ENCODE measurements around the gene TRAM2. TPM values are rescaled to one million over a fixed set of nuclear protein-coding genes. Genes with fewer than 3 reads are reported as not detected.

The TRAM2 gene
- total and polyA plus RNA-seq, 10 of the 15 experiments (the other 5 are each of a cell fraction or from before 2014, with no cell fraction given) = 2.5 to 15.0 (median 11.0) TPM

GRCh38 chr6:52498538-52499017 is 78.3 kb downstream of the TRAM2 start (continued):
- TF ChIP-seq ZNF687 (IDR thresholded peaks at IDR 0.05) = peak; percentile 32; the same call in 1 of the 2 replicates
- TF ChIP-seq MEF2A (IDR thresholded peaks at IDR 0.05; ENCODE audit: insufficient read depth, low read depth, low read length) = peak; percentile 40; the same call in 1 of the 2 replicates
- TF ChIP-seq YBX1 (IDR thresholded peaks at IDR 0.05) = no peak
- TF ChIP-seq POU2F2 (IDR thresholded peaks at IDR 0.05; ENCODE audit: borderline replicate concordance, low read depth, low read length) = peak; percentile 46; the same call in 1 of the 3 replicates
- peak; percentile 67; the same call in 1 of the 2 replicates for TF ChIP-seq TBL1XR1 (IDR thresholded peaks at IDR 0.05; ENCODE audit: low read depth, low read length)
- no peak for TF ChIP-seq IRF5 (IDR thresholded peaks at IDR 0.05; ENCODE audit: borderline replicate concordance)
- no peak for TF ChIP-seq IRF3 (IDR thresholded peaks at IDR 0.05)
- no peak for TF ChIP-seq SKIL (IDR thresholded peaks at IDR 0.05; ENCODE audit: low read depth, poor library complexity, severe bottlenecking)
- TF ChIP-seq EED (IDR thresholded peaks at IDR 0.05; ENCODE audit: low read depth) = no peak
- peak; percentile 2; the same call in 1 of the 2 replicates for TF ChIP-seq GATAD2B (conservative IDR thresholded peaks at IDR 0.05; ENCODE audit: low read depth)
- no peak for TF ChIP-seq BRCA1 (IDR thresholded peaks at IDR 0.05; ENCODE audit: low read depth, low read length)
- no peak; the same call in 1 of the 2 replicates for TF ChIP-seq GABPA (IDR thresholded peaks at IDR 0.05; ENCODE audit: low read depth)
- TF ChIP-seq TCF3 (IDR thresholded peaks at IDR 0.05; ENCODE audit: borderline replicate concordance, insufficient read depth, low read depth, low read length) = no peak
- TF ChIP-seq IKZF2 (IDR thresholded peaks at IDR 0.05) = peak in 1 of 2 experiments; percentile 59; a peak in 2 of 4 replicates
- peak; percentile 39; the same call in 1 of the 2 replicates for TF ChIP-seq MLLT1 (IDR thresholded peaks at IDR 0.05)
- TF ChIP-seq TCF12 (IDR thresholded peaks at IDR 0.05; ENCODE audit: low read depth, low read length) = peak; percentile 78
